Stimulated activated effector memory CD8-positive, alpha-beta T cell treated with anti-CD3 and anti-CD28 coated beads, Interleukin-12 subunit alpha, Interleukin-12 subunit beta, amount 100 ng/mL, for 72 hours (primary cell): ENCODE measurements around the gene HEBP1.

ENCODE experiments used
- ATAC-seq: fragments of 150-1000 bp; cut with Tn5 transposase; 2 replicates; pipeline ENCODE4 v1.10.0; 2021
- DNase-seq, 2 donors: peaks; one replicate each; pipeline ENCODE4 v3.0.0; 2021 to 2022; ENCODE audit warnings: low spot score in 2 of 2
- H3K27ac Mint-ChIP-seq: one replicate; pipeline ENCODE4 v1.8.0; 2022; ENCODE audit warnings: mild to moderate bottlenecking, mixed read lengths
- H3K36me3 Mint-ChIP-seq: one replicate; pipeline ENCODE4 v1.8.0; 2022; ENCODE audit warnings: mild to moderate bottlenecking, mixed read lengths
- H3K4me1 Mint-ChIP-seq: one replicate; pipeline ENCODE4 v1.8.0; 2022; ENCODE audit warnings: mixed read lengths
- H3K4me3 Mint-ChIP-seq: one replicate; pipeline ENCODE4 v1.8.0; 2022; ENCODE audit warnings: mild to moderate bottlenecking, mixed read lengths
- H3K9me3 Mint-ChIP-seq: one replicate; pipeline ENCODE4 v1.8.0; 2022; ENCODE audit warnings: mixed read lengths

The HEBP1 gene

DNA sequence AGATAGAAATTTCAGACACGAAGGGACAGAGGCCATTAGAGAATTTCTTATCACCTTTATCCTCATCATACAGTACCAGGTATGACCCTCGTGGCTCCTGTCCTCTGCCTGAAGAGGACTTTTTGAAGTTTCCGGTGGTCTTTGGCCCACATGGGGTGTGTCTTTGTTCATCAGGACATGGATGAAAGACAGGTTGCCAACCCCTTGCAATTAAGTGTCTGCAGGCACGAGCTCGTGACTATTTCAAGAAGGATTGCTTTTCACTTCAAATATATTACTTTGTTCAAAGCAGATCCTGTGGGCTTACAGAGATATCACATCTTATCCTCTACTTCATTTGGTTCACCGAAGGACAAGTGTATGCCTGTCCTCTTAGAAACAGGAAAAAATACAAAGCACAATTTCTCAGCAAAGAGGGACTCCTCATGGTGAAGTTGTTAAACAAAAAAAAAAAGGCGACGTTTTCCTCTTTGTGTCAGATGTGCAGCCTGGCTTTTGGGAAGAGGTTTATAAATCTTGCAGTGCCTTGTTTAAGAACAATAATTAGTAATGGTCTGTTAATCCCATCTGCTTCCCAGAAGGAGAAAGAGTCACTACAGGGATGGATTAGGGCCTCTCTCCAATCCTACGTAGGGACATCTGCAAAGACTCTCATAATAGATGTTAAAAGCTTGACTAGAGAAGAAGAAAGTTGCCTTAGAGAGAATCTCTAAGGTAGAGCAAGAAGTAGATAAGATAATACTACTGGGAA is 30.7 kb upstream of the HEBP1 start:
- no peak overlapping the region for H3K27ac Mint-ChIP-seq
- no peak overlapping the region for H3K4me3 Mint-ChIP-seq
- no peaks in the 10 kb centered on the region for H3K9me3 Mint-ChIP-seq
- DNase-seq (no peak), ATAC-seq (no peak)
- no peaks in the 10 kb centered on the region for H3K36me3 Mint-ChIP-seq
- H3K4me1 Mint-ChIP-seq: no peaks in the 10 kb centered on the region

GRCh38 chr12:13028825-13029570 is 28.9 kb upstream of the HEBP1 start:
- no peak overlapping the region for H3K27ac Mint-ChIP-seq
- no peak for DNase-seq
- no peaks in the 10 kb centered on the region for H3K4me1 Mint-ChIP-seq
- no peaks in the 10 kb centered on the region for H3K36me3 Mint-ChIP-seq
- H3K4me3 Mint-ChIP-seq: no peak overlapping the region
- H3K9me3 Mint-ChIP-seq: no peaks in the 10 kb centered on the region
- ATAC-seq: no peak

DNA sequence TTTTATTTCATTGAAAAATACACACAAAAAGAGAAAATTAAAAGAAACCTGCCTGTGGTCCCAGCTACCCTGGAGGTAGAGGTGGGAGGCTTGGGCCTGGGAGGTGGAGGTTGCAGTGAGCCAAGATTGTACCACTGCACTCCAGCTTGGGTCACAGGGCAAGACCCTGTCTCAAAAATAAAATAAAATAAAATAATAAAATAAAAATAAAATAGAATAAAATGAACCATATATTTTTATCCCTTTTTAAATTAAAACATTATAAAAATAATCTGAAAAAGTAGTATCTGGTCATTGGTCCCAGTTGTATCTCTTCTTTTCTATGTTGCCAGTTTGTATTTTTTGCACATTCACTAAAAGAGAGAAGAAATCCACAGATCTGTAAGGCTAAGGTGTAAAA is 27.4 kb upstream of the HEBP1 start:
- no peak overlapping the region for H3K4me3 Mint-ChIP-seq
- no peaks in the 10 kb centered on the region for H3K4me1 Mint-ChIP-seq
- no peaks in the 10 kb centered on the region for H3K36me3 Mint-ChIP-seq
- DNase-seq (no peak), ATAC-seq (no peak)
- H3K9me3 Mint-ChIP-seq: no peaks in the 10 kb centered on the region
- H3K27ac Mint-ChIP-seq: no peak overlapping the region

DNA sequence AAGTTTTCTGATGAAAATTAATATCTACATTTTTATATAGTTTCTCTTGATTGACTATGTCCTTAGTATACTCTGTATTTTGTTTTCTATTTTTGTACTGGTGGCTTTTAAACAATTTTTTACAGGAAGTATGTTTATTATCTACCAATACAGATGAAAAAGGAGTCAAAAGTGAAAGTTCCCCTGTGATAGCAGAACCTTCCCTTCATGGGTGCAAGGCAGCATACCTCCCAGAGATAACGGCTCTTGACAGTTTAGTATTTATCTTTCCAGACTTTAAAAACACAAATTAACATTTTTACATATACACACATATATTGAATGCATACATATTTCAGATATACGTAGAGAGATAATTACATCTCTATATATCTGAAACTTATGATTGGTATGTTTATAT is 27.0 kb upstream of the HEBP1 start:
- no peak for ATAC-seq
- Mint-ChIP-seq H3K4me3 (no peak overlapping the region), H3K9me3 (no peaks in the 10 kb centered on the region)

GRCh38 chr12:13026286-13026685 is 26.2 kb upstream of the HEBP1 start:
- DNase-seq (no peak), ATAC-seq (no peak)
- H3K27ac Mint-ChIP-seq: no peak overlapping the region
- H3K9me3 Mint-ChIP-seq: no peaks in the 10 kb centered on the region
- H3K4me1 Mint-ChIP-seq: no peaks in the 10 kb centered on the region
- H3K4me3 Mint-ChIP-seq: no peak overlapping the region
- H3K36me3 Mint-ChIP-seq: no peaks in the 10 kb centered on the region

More for the DNA sequence above, 27.0 kb upstream of the HEBP1 start:
- Mint-ChIP-seq H3K36me3 (no peaks in the 10 kb centered on the region), H3K4me1 (no peaks in the 10 kb centered on the region), H3K27ac (no peak overlapping the region)
- no peak for DNase-seq

DNA sequence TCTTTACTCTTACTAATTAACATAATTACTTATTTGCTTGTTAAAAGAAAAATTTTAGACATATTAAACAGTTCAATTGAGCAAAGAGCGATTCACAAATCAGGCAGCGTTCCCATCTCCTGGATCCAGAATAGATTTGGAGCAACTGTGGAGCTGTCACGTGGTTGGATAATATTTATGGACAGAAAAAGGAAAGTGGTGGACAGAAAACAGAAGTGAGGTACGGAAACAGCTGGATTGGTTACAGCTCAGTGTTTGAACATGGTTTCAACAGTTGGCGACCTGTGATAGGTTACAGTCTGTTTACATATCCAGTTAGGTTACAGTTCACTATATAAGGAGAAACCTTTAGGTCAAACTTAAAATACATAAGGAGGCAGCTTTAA is 24.5 kb upstream of the HEBP1 start:
- H3K4me1 Mint-ChIP-seq: no peaks in the 10 kb centered on the region
- no peak overlapping the region for H3K4me3 Mint-ChIP-seq
- no peaks in the 10 kb centered on the region for H3K9me3 Mint-ChIP-seq
- H3K36me3 Mint-ChIP-seq: no peaks in the 10 kb centered on the region
- ATAC-seq (no peak), DNase-seq (no peak)
- H3K27ac Mint-ChIP-seq: no peak overlapping the region

- ATAC-seq: no peak
- Mint-ChIP-seq H3K27ac (no peak overlapping the region), H3K36me3 (no peaks in the 10 kb centered on the region), H3K4me3 (no peak overlapping the region), H3K9me3 (no peaks in the 10 kb centered on the region), H3K4me1 (no peaks in the 10 kb centered on the region)
- no peak for DNase-seq
These were observed 23.9 kb upstream of the HEBP1 start for GRCh38 chr12:13023811-13024530.

GRCh38 chr12:13022851-13023271 is 22.8 kb upstream of the HEBP1 start:
- no peaks in the 10 kb centered on the region for H3K36me3 Mint-ChIP-seq
- no peak overlapping the region for H3K27ac Mint-ChIP-seq
- H3K9me3 Mint-ChIP-seq: no peaks in the 10 kb centered on the region
- no peak for DNase-seq
- H3K4me1 Mint-ChIP-seq: no peaks in the 10 kb centered on the region
- no peak overlapping the region for H3K4me3 Mint-ChIP-seq
- no peak for ATAC-seq

- no peaks in the 10 kb centered on the region for H3K4me1 Mint-ChIP-seq
- no peak overlapping the region for H3K27ac Mint-ChIP-seq
- DNase-seq: no peak
- no peak for ATAC-seq
- H3K9me3 Mint-ChIP-seq: no peaks in the 10 kb centered on the region
- no peaks in the 10 kb centered on the region for H3K36me3 Mint-ChIP-seq
- no peak overlapping the region for H3K4me3 Mint-ChIP-seq
These were observed 11.0 kb upstream of the HEBP1 start for GRCh38 chr12:13011098-13011497.

- Mint-ChIP-seq H3K9me3 (no peaks in the 10 kb centered on the region), H3K36me3 (no peaks in the 10 kb centered on the region), H3K4me3 (no peak overlapping the region), H3K27ac (no peak overlapping the region), H3K4me1 (no peaks in the 10 kb centered on the region)
- ATAC-seq: no peak
- no peak for DNase-seq
These were observed 8.8 kb upstream of the HEBP1 start for GRCh38 chr12:13008741-13009380.

GRCh38 chr12:13007496-13008233 is 7.6 kb upstream of the HEBP1 start:
- no peak overlapping the region for H3K4me3 Mint-ChIP-seq
- H3K27ac Mint-ChIP-seq: no peak overlapping the region
- H3K36me3 Mint-ChIP-seq: no peaks in the 10 kb centered on the region
- DNase-seq: no peak
- no peaks in the 10 kb centered on the region for H3K9me3 Mint-ChIP-seq
- no peak for ATAC-seq
- H3K4me1 Mint-ChIP-seq: no peaks in the 10 kb centered on the region

- Mint-ChIP-seq H3K27ac (no peak overlapping the region), H3K4me3 (no peak overlapping the region), H3K4me1 (peaks cover 14% of the 10 kb centered on the region), H3K36me3 (peaks cover 5% of the 10 kb centered on the region), H3K9me3 (no peaks in the 10 kb centered on the region)
- ATAC-seq (no peak), DNase-seq (no peak)
These were observed 5.6 kb upstream of the HEBP1 start for GRCh38 chr12:13005649-13006048.

- no peak for ATAC-seq
- peaks cover 5% of the 10 kb centered on the region for H3K36me3 Mint-ChIP-seq
- H3K27ac Mint-ChIP-seq: no peak overlapping the region
These were observed 4.9 kb upstream of the HEBP1 start for GRCh38 chr12:13004986-13005385.

DNA sequence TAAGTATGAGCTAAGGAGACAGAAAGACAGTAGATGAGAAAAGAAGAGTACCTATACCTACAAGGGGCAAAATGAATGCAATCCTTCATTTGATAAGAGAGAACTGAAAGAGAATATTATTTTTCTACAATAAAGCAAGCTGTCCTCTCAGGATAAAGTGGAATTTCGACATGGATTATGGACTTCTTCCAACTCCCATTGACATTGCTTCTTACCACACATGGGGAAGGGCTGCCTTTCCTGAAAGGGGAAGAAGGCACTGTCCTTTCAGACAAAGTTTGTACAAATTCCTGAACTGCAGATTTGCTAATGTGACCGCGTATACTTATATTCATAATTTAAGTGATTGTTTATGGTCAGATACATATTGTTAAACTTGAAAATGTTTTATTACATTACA is 4.3 kb upstream of the HEBP1 start:
- peaks cover 5% of the 10 kb centered on the region for H3K36me3 Mint-ChIP-seq
- H3K4me1 Mint-ChIP-seq: peaks cover 24% of the 10 kb centered on the region
- H3K4me3 Mint-ChIP-seq: no peak overlapping the region
- DNase-seq (no peak), ATAC-seq (no peak)
- no peaks in the 10 kb centered on the region for H3K9me3 Mint-ChIP-seq
- no peak overlapping the region for H3K27ac Mint-ChIP-seq

More at GRCh38 chr12:13004986-13005385, 4.9 kb upstream of the HEBP1 start:
- no peaks in the 10 kb centered on the region for H3K9me3 Mint-ChIP-seq
- no peak for DNase-seq
- H3K4me1 Mint-ChIP-seq: peaks cover 18% of the 10 kb centered on the region
- H3K4me3 Mint-ChIP-seq: no peak overlapping the region
